ENCODE measurements around the gene CTNS. TPM values are rescaled to one million over a fixed set of nuclear protein-coding genes. Genes with fewer than 3 reads are reported as not detected.

Gene CTNS
- polyA plus RNA-seq, 1 donor (not counting 4 experiments of a cell fraction or from before 2014, with no cell fraction given), result 7.4 TPM

DNA sequence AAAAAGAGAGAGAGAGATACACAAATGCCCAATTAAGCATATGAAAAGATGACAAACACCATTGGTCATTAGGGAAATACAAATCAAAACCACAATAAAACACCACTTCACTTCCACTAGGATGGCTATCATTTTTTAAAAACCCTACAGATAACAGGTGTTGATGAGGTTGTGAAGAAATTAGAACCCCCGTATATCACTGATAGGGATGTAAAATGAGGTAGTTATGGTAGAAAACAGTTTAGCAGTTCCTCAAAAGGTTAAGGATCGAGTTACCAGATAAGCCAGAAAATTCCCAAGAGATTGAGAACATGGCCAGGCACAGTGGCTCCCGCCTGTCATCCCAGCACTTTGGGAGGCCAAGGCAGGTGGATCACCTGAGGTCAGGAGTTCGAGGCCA lies 56.6 kb downstream of the CTNS start:
- no peak for FAIRE-seq
- Histone ChIP-seq H3K9me3 (ENCODE audit: control insufficient read depth, low read depth, low read length) (peaks cover 3% of the 10 kb centered on the region), H3K27me3 (ENCODE audit: control insufficient read depth, extremely low read depth, insufficient read depth, low read length) (peaks cover 40% of the 10 kb centered on the region), H3K4me2 (ENCODE audit: control insufficient read depth, extremely low read depth, insufficient read depth, low read depth, low read length) (no peak overlapping the region), H2AFZ (ENCODE audit: control insufficient read depth, low read length) (no peak overlapping the region), H3K36me3 (ENCODE audit: control insufficient read depth in 2 of 2, extremely low read depth in 1 of 2, insufficient read depth in 2 of 2, low read length in 2 of 2) (no peaks in the 10 kb centered on the region), H3K9me1 (ENCODE audit: control insufficient read depth, extremely low read depth, insufficient read depth, low read length) (no peaks in the 10 kb centered on the region), H3K9ac (ENCODE audit: control insufficient read depth, extremely low read depth, insufficient read depth, low read length) (no peak overlapping the region), H3K4me3 (ENCODE audit: control insufficient read depth in 2 of 3, extremely low read depth in 1 of 3, insufficient read depth in 2 of 3, low read depth in 1 of 3, low read length in 3 of 3) (no peak overlapping the region), H3K4me1 (ENCODE audit: control insufficient read depth, extremely low read depth, insufficient read depth, low read length) (peaks cover 4% of the 10 kb centered on the region), H3K27ac (ENCODE audit: control insufficient read depth, insufficient read depth, low read length) (no peak overlapping the region), H3K79me2 (ENCODE audit: control insufficient read depth, insufficient read depth, low read length) (no peaks in the 10 kb centered on the region), H4K20me1 (ENCODE audit: control insufficient read depth, extremely low read depth, insufficient read depth, low read length) (no peaks in the 10 kb centered on the region)
- TF ChIP-seq, protein P1, sequence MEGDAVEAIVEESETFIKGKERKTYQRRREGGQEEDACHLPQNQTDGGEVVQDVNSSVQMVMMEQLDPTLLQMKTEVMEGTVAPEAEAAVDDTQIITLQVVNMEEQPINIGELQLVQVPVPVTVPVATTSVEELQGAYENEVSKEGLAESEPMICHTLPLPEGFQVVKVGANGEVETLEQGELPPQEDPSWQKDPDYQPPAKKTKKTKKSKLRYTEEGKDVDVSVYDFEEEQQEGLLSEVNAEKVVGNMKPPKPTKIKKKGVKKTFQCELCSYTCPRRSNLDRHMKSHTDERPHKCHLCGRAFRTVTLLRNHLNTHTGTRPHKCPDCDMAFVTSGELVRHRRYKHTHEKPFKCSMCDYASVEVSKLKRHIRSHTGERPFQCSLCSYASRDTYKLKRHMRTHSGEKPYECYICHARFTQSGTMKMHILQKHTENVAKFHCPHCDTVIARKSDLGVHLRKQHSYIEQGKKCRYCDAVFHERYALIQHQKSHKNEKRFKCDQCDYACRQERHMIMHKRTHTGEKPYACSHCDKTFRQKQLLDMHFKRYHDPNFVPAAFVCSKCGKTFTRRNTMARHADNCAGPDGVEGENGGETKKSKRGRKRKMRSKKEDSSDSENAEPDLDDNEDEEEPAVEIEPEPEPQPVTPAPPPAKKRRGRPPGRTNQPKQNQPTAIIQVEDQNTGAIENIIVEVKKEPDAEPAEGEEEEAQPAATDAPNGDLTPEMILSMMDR (optimal IDR thresholded peaks at IDR 0.05 in 1 of 3, IDR thresholded peaks at IDR 0.05 in 1 of 3, conservative IDR thresholded peaks at IDR 0.05 in 1 of 3; ENCODE audit: extremely low read depth in 1 of 3, insufficient read depth in 2 of 3, low read length in 3 of 3), result no peak
- TF ChIP-seq EZH2 (IDR thresholded peaks at IDR 0.05; ENCODE audit: low read length), result no peak
- no peak for DNase-seq (ENCODE audit: low read depth, low spot score)
- dilution Hi-C loops (cut with MboI; ENCODE audit: extremely low pct_ligation_motif_present, low sequenced_read_pairs), result no loop called here

DNA sequence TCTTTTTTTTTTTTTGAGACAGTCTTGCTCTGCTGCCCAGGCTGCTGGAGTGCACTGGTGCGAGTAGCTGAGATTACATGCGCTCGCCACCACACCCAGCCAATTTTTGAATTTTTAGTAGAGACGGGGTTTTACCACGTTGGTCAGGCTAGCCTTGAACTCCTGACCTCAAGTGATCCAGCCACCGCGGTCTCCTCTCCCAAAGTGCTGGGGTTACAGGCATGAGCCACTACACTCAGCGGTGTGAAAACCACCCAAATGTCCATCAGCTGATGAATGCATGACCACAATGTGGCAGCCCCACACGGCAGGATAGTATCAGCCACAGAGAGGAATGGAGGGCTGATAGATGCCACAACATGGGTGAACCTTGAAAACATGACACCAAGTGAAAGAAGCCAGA lies 57.3 kb downstream of the CTNS start:
- Histone ChIP-seq H3K79me2 (ENCODE audit: control insufficient read depth, insufficient read depth, low read length) (no peaks in the 10 kb centered on the region), H2AFZ (ENCODE audit: control insufficient read depth, low read length) (no peak overlapping the region), H3K4me1 (ENCODE audit: control insufficient read depth, extremely low read depth, insufficient read depth, low read length) (peaks cover 4% of the 10 kb centered on the region), H3K36me3 (ENCODE audit: control insufficient read depth in 2 of 2, extremely low read depth in 1 of 2, insufficient read depth in 2 of 2, low read length in 2 of 2) (no peaks in the 10 kb centered on the region), H4K20me1 (ENCODE audit: control insufficient read depth, extremely low read depth, insufficient read depth, low read length) (no peaks in the 10 kb centered on the region), H3K27ac (ENCODE audit: control insufficient read depth, insufficient read depth, low read length) (no peak overlapping the region), H3K27me3 (ENCODE audit: control insufficient read depth, extremely low read depth, insufficient read depth, low read length) (peaks cover 42% of the 10 kb centered on the region), H3K9ac (ENCODE audit: control insufficient read depth, extremely low read depth, insufficient read depth, low read length) (no peak overlapping the region), H3K4me2 (ENCODE audit: control insufficient read depth, extremely low read depth, insufficient read depth, low read depth, low read length) (no peak overlapping the region), H3K9me1 (ENCODE audit: control insufficient read depth, extremely low read depth, insufficient read depth, low read length) (no peaks in the 10 kb centered on the region), H3K4me3 (ENCODE audit: control insufficient read depth in 2 of 3, extremely low read depth in 1 of 3, insufficient read depth in 2 of 3, low read depth in 1 of 3, low read length in 3 of 3) (no peak overlapping the region), H3K9me3 (ENCODE audit: control insufficient read depth, low read depth, low read length) (peaks cover 5% of the 10 kb centered on the region)
- FAIRE-seq, result no peak
- dilution Hi-C loops (cut with MboI; ENCODE audit: extremely low pct_ligation_motif_present, low sequenced_read_pairs), result no loop called here
- no peak for DNase-seq (ENCODE audit: low read depth, low spot score)
- no peak for TF ChIP-seq EZH2 (IDR thresholded peaks at IDR 0.05; ENCODE audit: low read length)
- TF ChIP-seq, protein P1 (optimal IDR thresholded peaks at IDR 0.05 in 1 of 3, IDR thresholded peaks at IDR 0.05 in 1 of 3, conservative IDR thresholded peaks at IDR 0.05 in 1 of 3; ENCODE audit: extremely low read depth in 1 of 3, insufficient read depth in 2 of 3, low read length in 3 of 3), result no peak

Measured in keratinocyte (primary cell).